ENCODE results near the gene TMEM184A. TPM values are rescaled to one million over a fixed set of nuclear protein-coding genes. Genes with fewer than 3 reads are reported as not detected.

Gene TMEM184A
- total and polyA plus RNA-seq, 10 of the 15 experiments (the other 5 are each of a cell fraction or from before 2014, with no cell fraction given), result 0.04 to 0.15 TPM; not detected in 8

- WGBS (ENCODE audit: insufficient coverage, insufficient replicate concordance, low lambda C conversion rate, missing lambda C conversion rate), result 97% methylated on average over 23 of the region's 26 CpGs
- no peaks in the 10 kb centered on the region for H3K79me2 ChIP-seq (ENCODE audit: control insufficient read depth, insufficient read depth, low read length)
- SMC1A ChIA-PET (ENCODE audit: uncharacterized antibody, unreplicated experiment), result no interaction called here
- no peaks in the 10 kb centered on the region for H3K27me3 ChIP-seq (replicated peaks in 1 of 2; ENCODE audit: control insufficient read depth in 2 of 2, insufficient read depth in 2 of 2, low read length in 1 of 2)
- RAD21 ChIA-PET (ENCODE audit: unreplicated experiment), result no interaction called here
- H3K4me2 ChIP-seq (ENCODE audit: control insufficient read depth, insufficient read depth), result no peak overlapping the region
- no peaks in the 10 kb centered on the region for H3K4me1 ChIP-seq (ENCODE audit: control insufficient read depth, insufficient read depth, low read length)
- DNase-seq (ENCODE audit: low read depth, low spot score) (no peak), FAIRE-seq (no peak), ATAC-seq (no peak)
- POLR2A ChIA-PET, result no interaction called here
- H3K4me3 ChIP-seq, result no peak overlapping the region
- H3K9me3 ChIP-seq (replicated peaks; ENCODE audit: control insufficient read depth, insufficient read depth, low read length), result no peaks in the 10 kb centered on the region
- H2AFZ ChIP-seq (ENCODE audit: control insufficient read depth, low read depth, low read length), result no peak overlapping the region
- CTCF ChIA-PET, result no interaction called here
- no peaks in the 10 kb centered on the region for H4K20me1 ChIP-seq (ENCODE audit: control insufficient read depth, insufficient read depth)
- H3K36me3 ChIP-seq (ENCODE audit: control insufficient read depth in 2 of 2, insufficient read depth in 2 of 2, low read length in 1 of 2), result peaks cover 5 to 29% of the 10 kb centered on the region in 2 experiments; a peak in 3 of 4 replicates
- intact Hi-C loops (cut with micrococcal nuclease; ENCODE audit: unreplicated experiment), result no loop called here
- no TSS peak for BruUV-seq (replicated peaks)
- in situ Hi-C loops (cut with MboI), result no loop called here
- no peak overlapping the region for H3K9ac ChIP-seq (ENCODE audit: control insufficient read depth, insufficient read depth, low read length)
- H3K27ac ChIP-seq (ENCODE audit: control insufficient read depth, insufficient read depth), result no peak overlapping the region
- no peak for TF ChIP-seq EED (IDR thresholded peaks at IDR 0.05; ENCODE audit: low read depth)
- no peak for TF ChIP-seq CEBPB (IDR thresholded peaks at IDR 0.05; ENCODE audit: borderline replicate concordance in 1 of 2, low read depth in 2 of 2, low read length in 2 of 2)
- TF ChIP-seq KAT2A (conservative IDR thresholded peaks at IDR 0.05; ENCODE audit: control insufficient read depth, low read depth, low read length), result no peak
- no peak for TF ChIP-seq MEF2B (IDR thresholded peaks at IDR 0.05; ENCODE audit: partially characterized antibody, poor library complexity, severe bottlenecking)
- TF ChIP-seq PAX8 (IDR thresholded peaks at IDR 0.05), result no peak
- no peak for TF ChIP-seq PRDM15 (CRISPR knock-in tag; IDR thresholded peaks at IDR 0.05)
- TF ChIP-seq NFYB (IDR thresholded peaks at IDR 0.05; ENCODE audit: insufficient read depth, low read depth, low read length), result no peak
- TF ChIP-seq FOXK2 (IDR thresholded peaks at IDR 0.05), result no peak
- TF ChIP-seq NFYA (IDR thresholded peaks at IDR 0.05; ENCODE audit: borderline replicate concordance, low read depth, low read length), result no peak
- TF ChIP-seq SREBF2 (IDR thresholded peaks at IDR 0.05; ENCODE audit: low read length), result no peak
- no peak for TF ChIP-seq ATF3 (IDR thresholded peaks at IDR 0.05; ENCODE audit: borderline replicate concordance, extremely low read depth, low read depth, low read length)
- no peak for TF ChIP-seq SREBF1 (IDR thresholded peaks at IDR 0.05; ENCODE audit: low read length)
- TF ChIP-seq MXI1 (IDR thresholded peaks at IDR 0.05; ENCODE audit: low read depth, low read length), result no peak
- no peak for TF ChIP-seq RBBP5 (conservative IDR thresholded peaks at IDR 0.05)
- no peak for TF ChIP-seq ZBTB11 (CRISPR knock-in tag; IDR thresholded peaks at IDR 0.05)
- no peak for TF ChIP-seq TARDBP (IDR thresholded peaks at IDR 0.05; ENCODE audit: borderline replicate concordance)
- no peak for TF ChIP-seq TAF1 (IDR thresholded peaks at IDR 0.05; ENCODE audit: borderline replicate concordance, low read depth, low read length)
- TF ChIP-seq MTA2 (IDR thresholded peaks at IDR 0.05; ENCODE audit: low read depth), result no peak
Observed at GRCh38 chr7:1493571-1493970, 62.4 kb downstream of the TMEM184A start.

All from GM12878 (cell line).